ENCODE results near the gene REC8.
A peak's percentile ranks its signal among the peaks of the same experiment; 100 is the strongest.

Gene REC8

GRCh38 chr14:24157331-24157730, 14.5 kb upstream of the REC8 start:
- TF ChIP-seq CTCF (IDR thresholded peaks at IDR 0.05; ENCODE audit: low read depth, low read length, missing control alignments), result no peak
- DNase-seq (ENCODE audit: low read depth), result no peak
- no peak overlapping the region for H3K4me3 ChIP-seq (ENCODE audit: low read depth, low read length)
- in situ Hi-C loops (cut with HindIII; ENCODE audit: low sequenced_read_pairs), result no loop called here

- TF ChIP-seq CTCF (IDR thresholded peaks at IDR 0.05; ENCODE audit: low read depth, low read length, missing control alignments), result no peak
- in situ Hi-C loops (cut with HindIII; ENCODE audit: low sequenced_read_pairs), result no loop called here
- H3K4me3 ChIP-seq (ENCODE audit: low read depth, low read length), result no peak overlapping the region
- no peak for DNase-seq (ENCODE audit: low read depth)
Observed at GRCh38 chr14:24159777-24160498, 11.9 kb upstream of the REC8 start.

- no peak for TF ChIP-seq CTCF (IDR thresholded peaks at IDR 0.05; ENCODE audit: low read depth, low read length, missing control alignments)
- in situ Hi-C loops (cut with HindIII; ENCODE audit: low sequenced_read_pairs), result no loop called here
- DNase-seq (ENCODE audit: low read depth), result no peak
- no peak overlapping the region for H3K4me3 ChIP-seq (ENCODE audit: low read depth, low read length)
Observed at GRCh38 chr14:24160499-24160849, 11.4 kb upstream of the REC8 start.

GRCh38 chr14:24160850-24161804, 10.8 kb upstream of the REC8 start, which contains the start of gene IRF9:
Gene IRF9, plus strand, starts transcription at chr14:24161265. Its CDS starts 880 bp downstream, at chr14:24162145.
- peak; percentile 91 for TF ChIP-seq CTCF (IDR thresholded peaks at IDR 0.05; ENCODE audit: low read depth, low read length, missing control alignments)
- peak; percentile 87 for DNase-seq (ENCODE audit: low read depth)
- in situ Hi-C loops (cut with HindIII; ENCODE audit: low sequenced_read_pairs), result no loop called here
- H3K4me3 ChIP-seq (ENCODE audit: low read depth, low read length), result peak within 1 kb of the TSS; percentile 93

DNA sequence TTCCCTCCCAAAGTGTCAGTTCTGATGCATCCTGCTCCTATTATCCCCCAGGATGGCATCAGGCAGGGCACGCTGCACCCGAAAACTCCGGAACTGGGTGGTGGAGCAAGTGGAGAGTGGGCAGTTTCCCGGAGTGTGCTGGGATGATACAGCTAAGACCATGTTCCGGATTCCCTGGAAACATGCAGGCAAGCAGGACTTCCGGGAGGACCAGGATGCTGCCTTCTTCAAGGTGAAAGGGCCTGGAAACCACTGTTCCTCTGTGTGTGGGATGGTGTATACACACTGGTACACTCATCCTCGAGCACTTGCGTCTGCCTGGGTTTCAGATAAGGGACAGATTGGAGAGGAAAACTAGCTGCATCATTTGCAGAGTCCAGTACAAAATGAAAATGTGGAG, 9.8 kb upstream of the REC8 start:
- in situ Hi-C loops (cut with HindIII; ENCODE audit: low sequenced_read_pairs), result no loop called here
- DNase-seq (ENCODE audit: low read depth), result no peak
- TF ChIP-seq CTCF (IDR thresholded peaks at IDR 0.05; ENCODE audit: low read depth, low read length, missing control alignments), result no peak
- peak overlapping the region; percentile 93 for H3K4me3 ChIP-seq (ENCODE audit: low read depth, low read length)

GRCh38 chr14:24164518-24164991, 7.3 kb upstream of the REC8 start:
- in situ Hi-C loops (cut with HindIII; ENCODE audit: low sequenced_read_pairs), result no loop called here
- no peak for TF ChIP-seq CTCF (IDR thresholded peaks at IDR 0.05; ENCODE audit: low read depth, low read length, missing control alignments)
- DNase-seq (ENCODE audit: low read depth), result no peak
- no peak overlapping the region for H3K4me3 ChIP-seq (ENCODE audit: low read depth, low read length)
